PC-3 (cell line): ENCODE results near the gene OTUD3. TPM values are rescaled to one million over a fixed set of nuclear protein-coding genes. Genes with fewer than 3 reads are reported as not detected.

Experiments
- ATAC-seq: fragments of 200-7000 bp; cut with Tn5 transposase; 2 replicates; pipeline ENCODE4 v1.9.1; 2020; ENCODE audit warnings: mild to moderate bottlenecking, moderate library complexity
- BruUV-seq: library from RNA; stranded (reverse); fragments of 400-500 nt; replicated peaks from 2 replicates; lab custom pipeline; 2021; lab: Mats Ljungman, UMichigan
- CTCF ChIA-PET: fragments of 300-600 bp; sonication (Branson Sonifier 250); formaldehyde crosslinking; loops from one replicate; lab custom pipeline; 2022; ENCODE audit warnings: antibody characterized with exemption; lab: Charles Lee
- POLR2A ChIA-PET: fragments of 300-600 bp; sonication (Branson Sonifier 250); formaldehyde crosslinking; loops from one replicate; lab custom pipeline; 2022; ENCODE audit warnings: antibody characterized with exemption; ENCODE audit not compliant: unreplicated experiment; lab: Charles Lee
- DNase-seq: peaks from one replicate; pipeline ENCODE4 v3.0.0-alpha.2; 2015
- H2AFZ ChIP-seq: fragments of 300-600 bp; sonication (generic); 2 replicates; pipeline ENCODE4 v1.6.0; 2016; ENCODE audit warnings: antibody characterized with exemption, low read length
- H3F3A ChIP-seq: fragments of 300-600 bp; sonication (generic); one replicate; pipeline ENCODE4 v1.6.0; 2017; ENCODE audit warnings: antibody characterized with exemption, low read length, control low read depth, mild to moderate bottlenecking; ENCODE audit not compliant: unreplicated experiment
- H3K27ac ChIP-seq: fragments of 300-600 bp; sonication (generic); 2 replicates; pipeline ENCODE4 v1.5.1; 2016; ENCODE audit warnings: mild to moderate bottlenecking, low read length
- H3K27me3 ChIP-seq: fragments of 300-600 bp; sonication (generic); 2 replicates; pipeline ENCODE4 v1.6.1; 2016; ENCODE audit warnings: low read length, mixed read lengths
- H3K36me3 ChIP-seq: fragments of 300-600 bp; sonication (generic); 2 replicates; pipeline ENCODE4 v1.6.1; 2016; ENCODE audit warnings: low read depth, mixed run types, low read length, mixed read lengths
- H3K4me1 ChIP-seq: fragments of 300-600 bp; sonication (generic); 2 replicates; pipeline ENCODE4 v1.5.1; 2016; ENCODE audit warnings: low read length; ENCODE audit not compliant: insufficient read depth
- H3K4me2 ChIP-seq: fragments of 300-600 bp; sonication (generic); 2 replicates; pipeline ENCODE4 v1.6.0; 2016; ENCODE audit warnings: low read length
- H3K4me3 ChIP-seq: fragments of 300-600 bp; sonication (generic); 2 replicates; pipeline ENCODE4 v1.5.1; 2016; ENCODE audit warnings: mild to moderate bottlenecking, low read length, mixed read lengths
- H3K79me2 ChIP-seq: fragments of 300-600 bp; sonication (generic); 2 replicates; pipeline ENCODE4 v1.6.1; 2017; ENCODE audit warnings: low read length, mixed read lengths
- H3K9ac ChIP-seq: fragments of 300-600 bp; sonication (generic); 2 replicates; pipeline ENCODE4 v1.6.0; 2016; ENCODE audit warnings: mild to moderate bottlenecking, low read length
- H3K9me2 ChIP-seq: fragments of 300-600 bp; sonication (generic); replicated peaks from 2 replicates; pipeline ENCODE4 v1.6.1; 2016; ENCODE audit warnings: mixed run types, low read length, mixed read lengths
- H3K9me3 ChIP-seq: fragments of 300-600 bp; sonication (generic); 2 replicates; pipeline ENCODE4 v1.6.1; 2016; ENCODE audit warnings: low read length, mixed read lengths
- H4K20me1 ChIP-seq: fragments of 300-600 bp; sonication (generic); 2 replicates; pipeline ENCODE4 v1.6.1; 2016; ENCODE audit warnings: low read length, mixed read lengths
- CTCF ChIP-seq: fragments of 300-600 bp; sonication (generic); conservative IDR thresholded peaks from 2 replicates; pipeline ENCODE4 v1.5.1; 2017; ENCODE audit warnings: antibody characterized with exemption, low read depth, mild to moderate bottlenecking, low read length
- EZH2 ChIP-seq: fragments of 300-600 bp; sonication (generic); IDR thresholded peaks from one replicate; pipeline ENCODE4 v1.6.1; 2017; ENCODE audit warnings: antibody characterized with exemption, mild to moderate bottlenecking, low read length; ENCODE audit not compliant: unreplicated experiment
- EZH2phosphoT487 ChIP-seq: fragments of 300-600 bp; sonication (generic); IDR thresholded peaks from 2 replicates; pipeline ENCODE4 v1.6.1; 2018; ENCODE audit warnings: mild to moderate bottlenecking, antibody characterized with exemption, low read length, borderline replicate concordance
- intact Hi-C: fragments of 100-400 bp; cut with micrococcal nuclease; formaldehyde crosslinking; loops from 2 replicates; pipeline ENCODE4 v1.9.0; 2023
- total RNA-seq: library from RNA; depleted of rRNA; stranded (reverse); fragments of >200 nt; gene quantifications from 2 replicates; pipeline ENCODE4 v1.2.3, GENCODE V29; 2014; rRNA removed

OTUD3 gene
- total RNA-seq, 1 experiment from 2014 or later, result 9.9 TPM

- H3K4me2 ChIP-seq, result no peak overlapping the region
- no peak overlapping the region for H3K27ac ChIP-seq
- intact Hi-C loops, result no loop called here
- ChIA-PET POLR2A (no interaction called here), CTCF (no interaction called here)
- no peaks in the 10 kb centered on the region for H3K4me1 ChIP-seq
- H3K9ac ChIP-seq, result no peak overlapping the region
- H3K9me3 ChIP-seq, result no peaks in the 10 kb centered on the region
- BruUV-seq, result no TSS peak
- no peaks in the 10 kb centered on the region for H3F3A ChIP-seq
- no peaks in the 10 kb centered on the region for H3K9me2 ChIP-seq
- TF ChIP-seq CTCF (no peak), EZH2 (no peak), EZH2phosphoT487 (no peak)
- H3K79me2 ChIP-seq, result no peaks in the 10 kb centered on the region
- peaks cover 18% of the 10 kb centered on the region for H3K27me3 ChIP-seq
- H3K4me3 ChIP-seq, result no peak overlapping the region
- H2AFZ ChIP-seq, result no peak overlapping the region
- H4K20me1 ChIP-seq, result no peaks in the 10 kb centered on the region
- ATAC-seq, result no peak
- H3K36me3 ChIP-seq, result no peaks in the 10 kb centered on the region
- no peak for DNase-seq
These were observed 78.4 kb downstream of the OTUD3 start for GRCh38 chr1:19960591-19960990.

Other genes starting within 250 kb of the OTUD3 start
- 117 and 141 TPM in 2 replicates for gene NBL1, start 238.1 kb upstream of the OTUD3 start, total RNA-seq
- not detected in 2 replicates for gene HTR6, start 217.5 kb upstream of the OTUD3 start, total RNA-seq
- 16.0 and 19.7 TPM in 2 replicates for gene TMCO4, start 82.5 kb upstream of the OTUD3 start, total RNA-seq
- gene RNF186, start 67.1 kb upstream of the OTUD3 start, total RNA-seq, result 0.69 TPM in 1 of 2 replicates, not detected in the other
- gene PLA2G2E, start 41.2 kb downstream of the OTUD3 start, total RNA-seq, result not detected in 2 replicates
- gene PLA2G2A, start 97.2 kb downstream of the OTUD3 start, total RNA-seq, result not detected in 2 replicates
- not detected in 2 replicates for gene PLA2G5, start 187.8 kb downstream of the OTUD3 start, total RNA-seq
- not detected in 2 replicates for gene PLA2G2D, start 237.1 kb downstream of the OTUD3 start, total RNA-seq